ENCODE measurements around the gene ASB1. TPM values are rescaled to one million over a fixed set of nuclear protein-coding genes. Genes with fewer than 3 reads are reported as not detected.

The ASB1 gene
- total RNA-seq, 1 donor: 21.2 TPM

DNA sequence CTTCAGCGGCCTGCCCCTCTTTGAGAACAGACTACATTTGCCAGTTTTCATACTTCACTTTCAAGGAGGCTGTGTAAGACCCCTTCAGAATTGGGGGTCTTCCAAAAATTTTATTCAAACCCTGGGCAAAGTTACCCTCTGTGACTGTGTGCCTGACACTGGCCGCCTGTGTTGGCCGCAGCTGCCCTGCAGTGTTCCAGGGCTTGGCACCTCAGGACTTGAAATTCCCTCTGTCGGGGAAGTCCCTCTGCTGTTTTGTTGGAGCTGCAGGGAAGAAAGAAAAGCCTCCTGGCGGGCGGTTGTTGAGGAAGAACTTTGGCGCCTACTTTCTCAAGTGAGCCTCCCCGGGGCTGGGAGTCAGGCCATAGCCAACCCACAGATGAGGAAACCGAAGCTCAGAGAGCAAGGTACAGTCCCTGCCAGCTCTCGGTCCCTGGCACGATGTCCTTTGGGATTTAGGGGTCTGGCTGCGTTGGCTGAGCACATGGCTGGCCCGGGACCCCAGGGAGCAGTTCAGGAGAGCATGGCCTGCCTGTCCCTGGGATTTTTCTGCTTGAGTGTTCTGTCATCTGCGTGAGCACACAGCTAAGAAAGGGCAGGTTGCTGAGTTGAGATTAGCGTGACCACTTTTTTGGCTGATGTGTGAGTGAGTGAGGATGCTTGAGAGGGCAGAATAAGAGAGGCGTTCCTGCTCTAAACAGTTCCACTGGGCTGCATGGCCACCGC, 17.9 kb upstream of the ASB1 start:
- no peak for DNase-seq (ENCODE audit: low read depth)
- no peak overlapping the region for H3K4me3 ChIP-seq (ENCODE audit: low read depth, low read length)
- TF ChIP-seq, protein P1, sequence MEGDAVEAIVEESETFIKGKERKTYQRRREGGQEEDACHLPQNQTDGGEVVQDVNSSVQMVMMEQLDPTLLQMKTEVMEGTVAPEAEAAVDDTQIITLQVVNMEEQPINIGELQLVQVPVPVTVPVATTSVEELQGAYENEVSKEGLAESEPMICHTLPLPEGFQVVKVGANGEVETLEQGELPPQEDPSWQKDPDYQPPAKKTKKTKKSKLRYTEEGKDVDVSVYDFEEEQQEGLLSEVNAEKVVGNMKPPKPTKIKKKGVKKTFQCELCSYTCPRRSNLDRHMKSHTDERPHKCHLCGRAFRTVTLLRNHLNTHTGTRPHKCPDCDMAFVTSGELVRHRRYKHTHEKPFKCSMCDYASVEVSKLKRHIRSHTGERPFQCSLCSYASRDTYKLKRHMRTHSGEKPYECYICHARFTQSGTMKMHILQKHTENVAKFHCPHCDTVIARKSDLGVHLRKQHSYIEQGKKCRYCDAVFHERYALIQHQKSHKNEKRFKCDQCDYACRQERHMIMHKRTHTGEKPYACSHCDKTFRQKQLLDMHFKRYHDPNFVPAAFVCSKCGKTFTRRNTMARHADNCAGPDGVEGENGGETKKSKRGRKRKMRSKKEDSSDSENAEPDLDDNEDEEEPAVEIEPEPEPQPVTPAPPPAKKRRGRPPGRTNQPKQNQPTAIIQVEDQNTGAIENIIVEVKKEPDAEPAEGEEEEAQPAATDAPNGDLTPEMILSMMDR (IDR thresholded peaks at IDR 0.05; ENCODE audit: insufficient read depth, low read depth, low read length): no peak

DNA sequence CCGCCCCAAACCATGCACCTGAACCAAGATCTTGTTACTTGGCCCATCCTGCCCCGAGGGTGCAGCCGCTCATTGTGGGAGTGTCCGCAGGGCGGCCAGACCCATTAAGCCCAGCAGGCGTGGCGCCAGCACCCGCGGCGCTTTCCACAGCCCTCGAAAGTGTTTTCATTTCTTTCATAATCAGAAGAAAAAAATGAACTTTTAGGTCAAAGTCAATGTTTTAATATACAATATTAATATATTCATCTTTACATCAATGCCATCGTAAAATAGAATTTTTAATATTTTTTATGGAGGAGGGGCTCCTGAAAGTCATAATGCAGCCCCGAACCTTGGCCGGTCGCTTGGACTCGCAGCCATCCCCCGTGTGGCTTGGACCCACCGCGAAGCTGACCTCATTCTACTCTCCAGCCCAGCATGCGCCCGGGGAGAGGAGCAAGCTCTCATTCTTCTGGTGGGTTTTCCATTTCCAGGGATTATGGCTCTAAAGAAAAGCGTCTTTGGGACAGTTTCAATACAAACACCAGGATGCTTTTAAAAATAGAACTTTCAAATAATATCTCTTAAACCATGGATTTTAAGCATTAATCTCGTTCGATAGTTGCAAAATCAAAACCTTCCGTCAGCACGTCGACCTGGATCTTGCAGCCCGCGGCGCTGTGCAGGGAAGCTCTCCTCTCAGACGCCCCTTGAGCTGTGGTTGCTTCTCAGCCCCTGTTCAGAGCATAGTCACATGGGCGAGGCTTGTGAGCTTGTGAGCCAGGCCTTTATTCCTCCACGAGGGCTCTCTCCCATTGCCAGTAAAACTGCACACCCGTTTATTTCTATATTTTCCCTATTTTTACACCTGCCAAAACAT, 17.2 kb upstream of the ASB1 start:
- no peak overlapping the region for H3K4me3 ChIP-seq (ENCODE audit: low read depth, low read length)
- DNase-seq (ENCODE audit: low read depth): no peak
- TF ChIP-seq, protein P1 (IDR thresholded peaks at IDR 0.05; ENCODE audit: insufficient read depth, low read depth, low read length): no peak

DNA sequence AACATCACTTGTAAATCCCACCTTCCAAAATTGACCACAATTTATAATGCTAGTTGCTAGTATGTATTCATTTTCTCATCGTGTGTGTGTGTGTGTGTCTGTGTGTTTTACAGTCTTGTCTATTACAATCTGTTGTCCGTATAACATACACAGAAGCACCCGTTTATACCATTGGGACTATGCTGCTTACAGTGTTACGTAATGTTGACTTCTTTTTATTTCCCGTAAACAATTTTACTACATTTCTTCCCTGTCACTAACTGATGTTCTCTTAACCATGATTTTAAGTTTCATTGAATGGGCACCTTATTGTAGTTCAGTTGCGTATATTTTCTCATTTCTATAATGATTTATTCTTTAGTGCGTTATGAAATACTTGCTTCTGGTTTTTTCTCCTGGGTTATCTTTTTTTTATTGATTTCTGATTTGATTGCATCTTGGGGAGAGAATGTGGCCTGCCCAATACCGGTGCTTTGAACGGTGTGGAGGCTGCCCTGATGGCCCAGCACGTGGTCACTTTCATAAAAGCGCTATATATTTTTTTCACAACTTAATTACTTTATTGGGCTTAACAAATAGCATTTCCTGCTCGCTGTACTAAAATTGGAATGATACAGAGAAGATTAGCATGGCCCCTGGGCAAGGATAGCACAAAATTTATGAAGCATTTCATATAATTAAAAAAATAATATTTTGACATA, 14.5 kb upstream of the ASB1 start:
- no peak overlapping the region for H3K4me3 ChIP-seq (ENCODE audit: low read depth, low read length)
- DNase-seq (ENCODE audit: low read depth): no peak
- TF ChIP-seq, protein P1 (IDR thresholded peaks at IDR 0.05; ENCODE audit: insufficient read depth, low read depth, low read length): no peak

DNA sequence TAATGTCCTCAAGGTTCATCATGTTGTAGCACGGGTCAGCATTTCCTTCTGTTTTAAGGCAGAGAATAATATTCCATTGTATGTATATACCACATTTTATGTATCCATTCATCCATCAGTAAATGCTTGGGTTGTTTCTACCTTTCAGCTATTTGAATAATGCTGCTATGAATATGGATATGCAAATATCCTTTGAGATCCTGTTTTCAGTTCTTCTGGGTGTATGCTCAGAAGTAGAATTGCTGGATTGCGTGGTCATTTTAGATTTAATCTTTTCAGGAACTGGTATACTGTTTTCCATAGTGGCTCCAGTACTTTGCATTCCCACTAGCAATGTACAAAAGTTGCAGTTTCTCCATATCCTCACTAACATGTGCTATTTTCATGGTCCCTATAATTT, 13.4 kb upstream of the ASB1 start:
- no peak for DNase-seq (ENCODE audit: low read depth)
- TF ChIP-seq, protein P1 (IDR thresholded peaks at IDR 0.05; ENCODE audit: insufficient read depth, low read depth, low read length): no peak
- H3K4me3 ChIP-seq (ENCODE audit: low read depth, low read length): no peak overlapping the region

DNA sequence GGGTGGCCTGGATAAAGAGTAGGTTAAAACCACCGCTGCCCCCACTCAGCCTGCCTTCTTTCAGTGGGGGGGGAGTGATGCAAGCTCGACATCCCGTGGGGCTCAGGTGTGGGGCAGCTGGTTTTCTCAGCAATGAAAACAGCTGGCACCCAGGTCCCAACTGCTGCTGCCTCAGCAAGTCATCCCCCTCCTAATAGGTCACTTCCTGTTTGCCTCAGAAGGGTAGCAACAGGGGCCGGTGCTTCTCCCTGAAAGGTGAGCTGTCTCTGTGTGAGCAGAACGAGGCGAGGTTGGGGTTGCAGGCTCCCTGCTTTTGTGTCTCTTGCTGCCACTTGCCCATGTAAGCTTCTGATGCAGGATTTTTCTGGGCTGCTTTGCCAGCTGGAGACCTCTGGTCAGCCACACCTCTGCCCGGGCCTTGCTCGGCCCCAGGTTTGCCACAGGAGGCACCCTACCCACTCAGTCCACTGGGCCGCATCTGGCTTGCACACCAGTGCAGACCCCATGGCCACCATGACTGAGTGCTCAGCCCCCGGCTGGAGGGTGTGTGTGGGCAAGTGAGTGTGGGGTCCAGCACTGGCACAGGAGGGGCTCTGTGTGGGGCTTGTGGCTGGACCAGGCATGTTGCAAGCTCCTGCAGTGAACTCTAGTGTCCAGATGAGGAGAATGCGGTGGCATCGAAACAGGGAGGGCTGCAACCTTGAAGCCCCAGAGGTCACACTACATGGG, 11.5 kb upstream of the ASB1 start:
- H3K4me3 ChIP-seq (ENCODE audit: low read depth, low read length): no peak overlapping the region
- DNase-seq (ENCODE audit: low read depth): no peak

DNA sequence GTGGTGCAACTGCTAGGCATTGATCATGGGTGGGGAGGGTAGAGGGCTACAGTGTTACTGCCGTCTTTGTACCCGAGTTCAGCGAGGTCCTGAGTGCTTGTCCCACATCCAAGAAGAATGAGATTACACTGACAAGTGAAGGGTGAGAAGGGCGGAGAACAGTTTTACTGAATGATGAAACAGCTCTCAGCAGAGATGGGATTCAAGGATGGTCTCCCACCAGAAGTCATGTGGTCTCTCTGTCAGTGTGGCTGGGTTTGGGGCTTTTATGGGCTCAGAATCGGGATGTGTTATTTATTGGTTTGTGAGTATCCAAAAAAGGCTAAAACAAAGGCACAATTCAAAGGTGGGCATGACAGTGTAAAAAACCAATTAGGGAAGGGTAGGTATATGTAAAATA, 10.8 kb upstream of the ASB1 start:
- no peak for DNase-seq (ENCODE audit: low read depth)
- H3K4me3 ChIP-seq (ENCODE audit: low read depth, low read length): no peak overlapping the region
- TF ChIP-seq, protein P1 (IDR thresholded peaks at IDR 0.05; ENCODE audit: insufficient read depth, low read depth, low read length): no peak

More for the DNA sequence above, 11.5 kb upstream of the ASB1 start:
- TF ChIP-seq, protein P1 (IDR thresholded peaks at IDR 0.05; ENCODE audit: insufficient read depth, low read depth, low read length): no peak

Data from fibroblast of villous mesenchyme (primary cell).